NCI-H69 (cell line): ENCODE results near the gene ACSS3.
"Not testable (repeated sequence)": the region's sequence is repeated elsewhere in the genome, so short reads cannot be mapped to it uniquely, and the experiment has no call there.

Experiments
- DNase-seq: peaks from one replicate; lab custom pipeline; 2025; lab: John Stamatoyannopoulos, UW

ACSS3 gene

GRCh38 chr12:81077686-81078441, at the start of gene ACSS3:
TSS of gene ACSS3 (plus strand) at chr12:81078079. CDS start at chr12:81078121, 42 bp downstream.
- DNase-seq: peak; percentile 66

GRCh38 chr12:81034926-81035325, 43.0 kb upstream of the ACSS3 start:
- no peak for DNase-seq

GRCh38 chr12:81039231-81039630, 38.6 kb upstream of the ACSS3 start:
- no peak for DNase-seq

GRCh38 chr12:81043979-81044740, 33.7 kb upstream of the ACSS3 start:
- DNase-seq: peak; percentile 55

GRCh38 chr12:81064971-81065370, 12.9 kb upstream of the ACSS3 start:
- DNase-seq: not testable (repeated sequence)

- no peak for DNase-seq
Measured at GRCh38 chr12:81070846-81071245, 7.0 kb upstream of the ACSS3 start.

- DNase-seq: no peak
Measured at GRCh38 chr12:81075539-81075938, 2.3 kb upstream of the ACSS3 start.

- DNase-seq: peak; percentile 50
Measured at GRCh38 chr12:81077329-81077685, 572 bp upstream of the ACSS3 start.

GRCh38 chr12:81078469-81079196, 754 bp downstream of the ACSS3 start:
- DNase-seq: peak; percentile 66

- DNase-seq: peak; percentile 48
Measured at GRCh38 chr12:81079280-81080076, 1.6 kb downstream of the ACSS3 start.

GRCh38 chr12:81080431-81080983, 2.6 kb downstream of the ACSS3 start:
- DNase-seq: no peak

- no peak for DNase-seq
Measured at GRCh38 chr12:81081726-81082125, 3.8 kb downstream of the ACSS3 start.

GRCh38 chr12:81083018-81083417, 5.1 kb downstream of the ACSS3 start:
- no peak for DNase-seq

GRCh38 chr12:81083906-81084513, 6.1 kb downstream of the ACSS3 start:
- DNase-seq: no peak

- no peak for DNase-seq
Measured at GRCh38 chr12:81084811-81085350, 7.0 kb downstream of the ACSS3 start.

- no peak for DNase-seq
Measured at GRCh38 chr12:81085832-81086231, 8.0 kb downstream of the ACSS3 start.

- DNase-seq: peak; percentile 75
Measured at GRCh38 chr12:81086342-81086741, 8.5 kb downstream of the ACSS3 start.

GRCh38 chr12:81088221-81088620, 10.3 kb downstream of the ACSS3 start:
- DNase-seq: no peak

GRCh38 chr12:81089412-81089811, 11.5 kb downstream of the ACSS3 start:
- DNase-seq: no peak

GRCh38 chr12:81092053-81092452, 14.2 kb downstream of the ACSS3 start:
- no peak for DNase-seq
